Fibroblast of pulmonary artery (primary cell): ENCODE measurements around the gene MUC6.

ENCODE experiments used
- DNase-seq: peaks from one replicate; pipeline ENCODE4 v3.0.0-alpha.2; 2010; ENCODE audit warnings: low read depth
- H3K4me3 ChIP-seq: replicated peaks from 2 replicates; pipeline ENCODE4 v1.5.1; 2011; ENCODE audit warnings: low read depth, mild to moderate bottlenecking, control low read depth, low read length, moderate library complexity
- TF ChIP-seq, protein P1 (sequence below): IDR thresholded peaks from 2 replicates; pipeline ENCODE4 v1.5.1; 2011; ENCODE audit warnings: mild to moderate bottlenecking, control low read depth, low read length, inconsistent platforms; ENCODE audit errors: missing control alignments

Gene MUC6

DNA sequence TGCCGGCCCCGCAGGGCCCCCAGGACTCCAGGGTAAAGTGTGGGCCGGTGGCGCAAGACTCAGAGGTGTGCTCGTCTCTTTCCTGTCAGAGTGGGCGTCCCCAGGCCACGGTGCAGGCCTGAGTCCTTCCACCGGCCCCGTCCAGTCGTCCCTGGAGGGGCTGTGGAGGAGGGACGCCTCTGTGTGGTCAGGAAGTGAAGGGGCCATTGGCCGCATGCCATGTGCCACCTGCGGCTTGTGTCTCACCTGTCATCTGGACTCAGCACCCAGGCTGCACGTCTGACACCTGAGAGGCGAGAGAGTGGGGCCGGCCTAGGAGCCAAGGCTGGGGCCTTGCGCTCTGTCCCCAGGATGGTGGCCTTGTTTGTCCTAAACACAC, 25.2 kb downstream of the MUC6 start:
- TF ChIP-seq, protein P1, sequence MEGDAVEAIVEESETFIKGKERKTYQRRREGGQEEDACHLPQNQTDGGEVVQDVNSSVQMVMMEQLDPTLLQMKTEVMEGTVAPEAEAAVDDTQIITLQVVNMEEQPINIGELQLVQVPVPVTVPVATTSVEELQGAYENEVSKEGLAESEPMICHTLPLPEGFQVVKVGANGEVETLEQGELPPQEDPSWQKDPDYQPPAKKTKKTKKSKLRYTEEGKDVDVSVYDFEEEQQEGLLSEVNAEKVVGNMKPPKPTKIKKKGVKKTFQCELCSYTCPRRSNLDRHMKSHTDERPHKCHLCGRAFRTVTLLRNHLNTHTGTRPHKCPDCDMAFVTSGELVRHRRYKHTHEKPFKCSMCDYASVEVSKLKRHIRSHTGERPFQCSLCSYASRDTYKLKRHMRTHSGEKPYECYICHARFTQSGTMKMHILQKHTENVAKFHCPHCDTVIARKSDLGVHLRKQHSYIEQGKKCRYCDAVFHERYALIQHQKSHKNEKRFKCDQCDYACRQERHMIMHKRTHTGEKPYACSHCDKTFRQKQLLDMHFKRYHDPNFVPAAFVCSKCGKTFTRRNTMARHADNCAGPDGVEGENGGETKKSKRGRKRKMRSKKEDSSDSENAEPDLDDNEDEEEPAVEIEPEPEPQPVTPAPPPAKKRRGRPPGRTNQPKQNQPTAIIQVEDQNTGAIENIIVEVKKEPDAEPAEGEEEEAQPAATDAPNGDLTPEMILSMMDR, result no peak
- no peak overlapping the region for H3K4me3 ChIP-seq
- DNase-seq, result no peak

DNA sequence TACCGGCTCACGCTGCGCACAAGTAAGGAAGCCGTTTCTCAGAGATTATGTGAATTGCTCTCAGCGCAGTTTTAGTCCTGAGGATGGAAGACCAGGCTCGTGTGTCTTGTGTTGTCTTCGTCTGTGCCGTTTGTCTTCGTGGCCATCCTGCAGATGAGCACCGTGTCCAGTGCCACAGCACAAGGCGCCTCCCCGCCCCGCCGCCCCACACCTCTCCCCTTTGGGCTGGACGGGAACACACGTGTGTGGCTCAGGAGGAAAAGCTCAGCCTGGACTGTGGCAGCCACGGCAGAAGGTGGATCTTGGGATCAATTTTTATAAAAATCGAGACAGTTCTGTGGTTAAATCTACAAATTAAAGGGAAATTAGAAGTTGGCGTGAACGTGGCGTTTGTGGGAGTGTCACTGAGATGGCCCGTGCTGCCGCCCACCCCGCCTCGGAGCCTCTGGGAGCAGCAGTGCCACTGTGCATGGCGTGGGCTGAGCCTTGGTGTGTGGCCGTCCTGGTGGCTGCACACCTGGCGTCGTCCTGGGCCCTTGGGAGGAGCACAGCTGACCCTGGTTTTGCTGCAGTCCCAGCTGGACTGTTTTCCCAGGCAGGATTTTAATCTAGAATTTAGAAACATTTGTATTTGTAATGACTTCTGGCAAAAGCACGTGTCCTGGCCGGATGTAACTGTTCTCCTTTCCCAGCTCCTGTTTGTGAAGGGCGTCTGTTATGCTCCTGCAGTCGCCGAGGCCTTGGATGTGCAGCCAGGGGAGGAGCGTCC, 25.8 kb downstream of the MUC6 start:
- TF ChIP-seq, protein P1, result no peak
- DNase-seq, result no peak
- H3K4me3 ChIP-seq, result no peak overlapping the region

DNA sequence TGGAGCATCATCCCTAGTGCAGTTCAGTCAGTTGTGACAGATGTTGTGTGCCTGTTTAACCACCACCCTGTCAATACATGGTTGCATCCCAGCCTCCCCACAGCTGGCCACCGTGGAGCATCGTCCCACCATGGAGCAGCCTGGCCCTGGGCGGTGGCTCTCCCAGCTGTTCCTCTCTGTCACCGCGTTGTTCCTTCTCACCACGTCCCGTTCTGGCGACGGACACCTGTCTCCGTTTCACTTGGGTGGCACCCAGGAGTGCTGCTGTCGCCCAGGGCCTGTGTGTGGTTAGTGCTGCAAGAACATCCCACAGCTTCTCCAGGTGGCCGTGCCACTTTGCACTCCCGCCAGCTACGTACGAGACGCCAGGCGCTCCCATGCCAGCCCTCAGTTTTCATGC, 26.5 kb downstream of the MUC6 start:
- no peak overlapping the region for H3K4me3 ChIP-seq
- DNase-seq, result no peak
- TF ChIP-seq, protein P1, result no peak

DNA sequence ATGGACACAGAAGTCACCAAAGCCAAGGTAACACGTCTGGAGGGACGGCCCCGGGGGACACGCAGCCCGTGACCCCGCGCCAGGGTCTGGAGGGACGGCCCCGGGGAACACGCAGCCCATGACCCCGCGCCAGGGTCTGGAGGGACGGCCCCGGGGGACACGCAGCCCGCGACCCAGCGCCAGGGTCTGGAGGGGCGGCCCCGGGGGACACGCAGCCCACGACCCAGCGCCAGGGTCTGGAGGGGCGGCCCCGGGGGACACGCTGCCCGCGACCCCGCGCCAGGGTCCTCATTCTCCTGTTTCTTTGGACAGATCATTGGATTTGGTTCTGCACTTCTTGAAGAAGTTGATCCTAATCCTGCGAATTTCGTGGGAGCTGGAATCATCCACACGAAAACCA, 27.1 kb downstream of the MUC6 start:
- TF ChIP-seq, protein P1, result no peak
- DNase-seq, result no peak
- no peak overlapping the region for H3K4me3 ChIP-seq

DNA sequence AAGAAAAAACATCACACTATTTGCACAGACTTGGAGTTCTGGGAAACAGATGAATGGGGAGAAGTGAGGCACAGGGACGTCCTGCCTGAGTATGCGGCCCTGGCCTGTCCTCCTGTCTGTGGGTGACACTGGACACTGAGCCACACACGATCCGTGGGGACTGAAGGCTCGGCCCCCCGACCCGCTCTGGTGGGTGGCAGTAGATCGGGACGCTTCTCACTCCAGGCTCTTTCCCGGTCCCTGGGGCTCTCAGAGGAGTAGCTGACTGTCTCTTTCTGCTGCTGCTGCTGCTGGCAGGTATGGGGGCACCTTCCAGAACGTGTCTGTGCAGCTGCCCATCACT, 27.7 kb downstream of the MUC6 start:
- H3K4me3 ChIP-seq, result no peak overlapping the region
- DNase-seq, result no peak
- TF ChIP-seq, protein P1, result no peak

DNA sequence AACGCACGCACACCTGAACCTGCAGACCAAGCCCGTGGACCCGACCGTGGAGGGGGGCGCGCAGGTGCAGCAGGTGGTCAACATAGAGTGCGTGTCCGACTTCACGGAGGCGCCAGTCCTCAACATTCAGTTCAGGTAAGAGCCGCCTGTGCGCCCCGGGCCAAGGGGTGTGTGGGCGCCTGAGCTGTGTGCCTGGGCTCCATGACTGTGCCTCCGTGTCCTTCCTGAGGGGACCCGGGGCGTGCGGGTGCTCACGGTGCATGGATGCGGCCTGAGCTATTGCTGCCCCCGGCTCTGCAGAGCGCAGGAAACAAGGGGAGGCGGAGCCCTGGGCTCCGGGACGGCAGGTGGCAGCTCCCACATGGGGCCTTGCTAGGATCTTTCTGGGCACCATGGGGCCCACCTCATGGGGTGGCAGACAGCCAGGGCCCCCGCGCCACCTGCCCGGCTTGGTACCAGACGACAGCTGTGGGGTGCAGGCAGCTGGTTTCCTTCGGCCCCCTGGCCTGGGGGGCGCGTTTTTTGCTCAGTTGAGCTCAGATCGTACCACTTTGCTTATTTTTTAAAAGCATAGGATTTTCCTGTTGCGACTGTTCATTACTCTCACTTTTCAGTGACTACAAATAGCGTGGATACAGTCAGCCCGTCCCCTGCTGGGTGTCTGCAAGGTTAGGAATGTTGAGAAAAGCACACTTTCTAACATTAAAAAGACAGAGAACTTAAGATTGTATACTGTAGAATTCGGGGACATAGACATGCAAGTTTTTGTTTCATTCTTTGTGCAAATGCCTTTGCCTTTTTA, 28.3 kb downstream of the MUC6 start:
- no peak for DNase-seq
- H3K4me3 ChIP-seq, result no peak overlapping the region
- TF ChIP-seq, protein P1, result no peak
